ENCODE measurements around the gene CR1L. TPM values are rescaled to one million over a fixed set of nuclear protein-coding genes. Genes with fewer than 3 reads are reported as not detected.
A peak's percentile ranks its signal among the peaks of the same experiment; 100 is the strongest.
"Not testable (repeated sequence)": the region's sequence is repeated elsewhere in the genome, so short reads cannot be mapped to it uniquely, and the experiment has no call there.

CR1L gene
- total RNA-seq, 1 donor = not detected

DNA sequence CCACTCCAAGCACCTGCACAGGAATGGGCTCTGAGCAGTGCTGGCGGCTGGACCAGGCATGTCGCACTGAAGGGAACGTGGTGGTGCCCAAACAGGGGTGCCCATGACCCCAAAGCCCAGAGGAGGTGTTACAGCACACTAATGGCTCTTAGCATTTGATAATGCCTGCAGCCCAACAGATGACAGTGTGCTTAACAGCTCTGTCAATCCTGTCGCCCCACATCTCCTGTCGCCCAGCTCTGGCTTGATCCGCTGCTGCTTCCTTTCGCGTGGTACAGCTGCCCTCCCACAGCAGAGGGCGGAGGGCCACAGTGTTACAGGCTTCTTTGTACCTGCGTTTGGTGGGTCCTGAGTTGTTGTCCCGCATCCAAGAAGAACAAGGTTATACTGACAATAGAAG lies 32.2 kb upstream of the CR1L start:
- Histone ChIP-seq H3K36me3 (ENCODE audit: insufficient read depth, low read length) (no peaks in the 10 kb centered on the region), H3K27me3 (ENCODE audit: insufficient read depth, low read length) (no peaks in the 10 kb centered on the region), H3K4me2 (ENCODE audit: insufficient read depth, low read length) (no peak overlapping the region), H3K4me1 (ENCODE audit: insufficient read depth, low read length) (no peaks in the 10 kb centered on the region), H3K9me3 (ENCODE audit: low read depth, low read length) (no peaks in the 10 kb centered on the region), H3K27ac (ENCODE audit: low read depth, low read length) (no peak overlapping the region), H3K79me2 (ENCODE audit: insufficient read depth, low read length) (no peaks in the 10 kb centered on the region), H3K4me3 (ENCODE audit: insufficient read depth, low read length) (no peak overlapping the region), H4K20me1 (ENCODE audit: insufficient read depth, low read length) (no peaks in the 10 kb centered on the region), H2AFZ (ENCODE audit: low read length) (no peak overlapping the region)
- no peak for DNase-seq (ENCODE audit: insufficient read length, low spot score, missing footprints)
- TF ChIP-seq, protein P1, sequence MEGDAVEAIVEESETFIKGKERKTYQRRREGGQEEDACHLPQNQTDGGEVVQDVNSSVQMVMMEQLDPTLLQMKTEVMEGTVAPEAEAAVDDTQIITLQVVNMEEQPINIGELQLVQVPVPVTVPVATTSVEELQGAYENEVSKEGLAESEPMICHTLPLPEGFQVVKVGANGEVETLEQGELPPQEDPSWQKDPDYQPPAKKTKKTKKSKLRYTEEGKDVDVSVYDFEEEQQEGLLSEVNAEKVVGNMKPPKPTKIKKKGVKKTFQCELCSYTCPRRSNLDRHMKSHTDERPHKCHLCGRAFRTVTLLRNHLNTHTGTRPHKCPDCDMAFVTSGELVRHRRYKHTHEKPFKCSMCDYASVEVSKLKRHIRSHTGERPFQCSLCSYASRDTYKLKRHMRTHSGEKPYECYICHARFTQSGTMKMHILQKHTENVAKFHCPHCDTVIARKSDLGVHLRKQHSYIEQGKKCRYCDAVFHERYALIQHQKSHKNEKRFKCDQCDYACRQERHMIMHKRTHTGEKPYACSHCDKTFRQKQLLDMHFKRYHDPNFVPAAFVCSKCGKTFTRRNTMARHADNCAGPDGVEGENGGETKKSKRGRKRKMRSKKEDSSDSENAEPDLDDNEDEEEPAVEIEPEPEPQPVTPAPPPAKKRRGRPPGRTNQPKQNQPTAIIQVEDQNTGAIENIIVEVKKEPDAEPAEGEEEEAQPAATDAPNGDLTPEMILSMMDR (IDR thresholded peaks at IDR 0.05; ENCODE audit: extremely low read depth, low read depth, low read length) = no peak

DNA sequence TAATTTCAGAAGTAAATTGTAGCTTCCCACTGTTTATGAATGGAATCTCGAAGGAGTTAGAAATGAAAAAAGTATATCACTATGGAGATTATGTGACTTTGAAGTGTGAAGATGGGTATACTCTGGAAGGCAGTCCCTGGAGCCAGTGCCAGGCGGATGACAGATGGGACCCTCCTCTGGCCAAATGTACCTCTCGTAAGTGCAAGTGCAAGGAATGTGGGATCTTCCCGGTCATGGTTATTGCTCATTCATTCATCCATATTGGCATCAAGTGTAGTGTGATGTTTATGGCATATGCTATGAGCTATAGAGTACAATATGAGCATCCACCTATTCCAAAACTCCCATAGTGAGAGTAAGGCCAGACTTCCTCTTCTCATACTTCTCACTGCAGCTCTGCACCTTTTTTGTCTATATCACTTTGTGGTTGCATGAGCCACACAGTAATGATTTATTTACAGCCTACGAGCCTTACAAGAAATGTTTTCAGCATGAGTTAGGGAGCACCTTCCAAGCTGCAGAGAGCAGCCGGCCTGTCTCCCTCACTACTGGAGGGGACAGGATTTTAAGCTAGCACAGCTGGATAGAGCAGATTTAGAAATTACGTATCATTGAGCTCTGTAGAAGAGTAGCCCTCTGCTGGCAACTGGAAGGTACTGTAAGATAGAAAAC lies 24.9 kb upstream of the CR1L start:
- no peak overlapping the region for H3K27ac ChIP-seq (ENCODE audit: low read depth, low read length)
- H4K20me1 ChIP-seq (ENCODE audit: insufficient read depth, low read length) = no peaks in the 10 kb centered on the region
- H3K9me3 ChIP-seq (ENCODE audit: low read depth, low read length) = no peaks in the 10 kb centered on the region
- no peak overlapping the region for H2AFZ ChIP-seq (ENCODE audit: low read length)
- H3K36me3 ChIP-seq (ENCODE audit: insufficient read depth, low read length) = no peaks in the 10 kb centered on the region
- H3K79me2 ChIP-seq (ENCODE audit: insufficient read depth, low read length) = no peaks in the 10 kb centered on the region
- DNase-seq (ENCODE audit: insufficient read length, low spot score, missing footprints) = peak; percentile 41
- no peaks in the 10 kb centered on the region for H3K4me1 ChIP-seq (ENCODE audit: insufficient read depth, low read length)
- H3K27me3 ChIP-seq (ENCODE audit: insufficient read depth, low read length) = no peaks in the 10 kb centered on the region
- H3K4me3 ChIP-seq (ENCODE audit: insufficient read depth, low read length) = no peak overlapping the region
- TF ChIP-seq, protein P1 (IDR thresholded peaks at IDR 0.05; ENCODE audit: extremely low read depth, low read depth, low read length) = peak; percentile 72
- H3K4me2 ChIP-seq (ENCODE audit: insufficient read depth, low read length) = no peak overlapping the region

DNA sequence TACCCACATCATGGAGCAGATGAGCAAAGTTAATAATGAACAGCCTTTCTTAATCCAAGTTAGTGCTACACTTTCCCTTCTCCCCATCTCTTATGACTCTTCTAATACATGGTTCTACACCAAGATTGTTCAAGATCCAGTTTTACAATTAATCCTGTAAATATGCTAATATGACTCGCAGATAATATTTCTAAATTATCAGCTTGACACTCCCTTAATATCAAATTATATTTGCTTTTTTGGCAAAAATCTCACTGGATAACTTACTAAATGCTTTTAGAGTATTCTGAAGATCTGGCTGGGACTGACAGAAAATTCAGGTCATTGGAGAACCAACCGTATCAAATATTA lies 24.4 kb upstream of the CR1L start:
- Histone ChIP-seq H3K4me1 (ENCODE audit: insufficient read depth, low read length) (no peaks in the 10 kb centered on the region), H4K20me1 (ENCODE audit: insufficient read depth, low read length) (no peaks in the 10 kb centered on the region), H3K79me2 (ENCODE audit: insufficient read depth, low read length) (no peaks in the 10 kb centered on the region), H3K27me3 (ENCODE audit: insufficient read depth, low read length) (no peaks in the 10 kb centered on the region), H3K4me3 (ENCODE audit: insufficient read depth, low read length) (no peak overlapping the region), H3K9me3 (ENCODE audit: low read depth, low read length) (no peaks in the 10 kb centered on the region), H3K36me3 (ENCODE audit: insufficient read depth, low read length) (no peaks in the 10 kb centered on the region), H2AFZ (ENCODE audit: low read length) (no peak overlapping the region), H3K4me2 (ENCODE audit: insufficient read depth, low read length) (no peak overlapping the region), H3K27ac (ENCODE audit: low read depth, low read length) (no peak overlapping the region)
- DNase-seq (ENCODE audit: insufficient read length, low spot score, missing footprints) = no peak
- TF ChIP-seq, protein P1 (IDR thresholded peaks at IDR 0.05; ENCODE audit: extremely low read depth, low read depth, low read length) = no peak

DNA sequence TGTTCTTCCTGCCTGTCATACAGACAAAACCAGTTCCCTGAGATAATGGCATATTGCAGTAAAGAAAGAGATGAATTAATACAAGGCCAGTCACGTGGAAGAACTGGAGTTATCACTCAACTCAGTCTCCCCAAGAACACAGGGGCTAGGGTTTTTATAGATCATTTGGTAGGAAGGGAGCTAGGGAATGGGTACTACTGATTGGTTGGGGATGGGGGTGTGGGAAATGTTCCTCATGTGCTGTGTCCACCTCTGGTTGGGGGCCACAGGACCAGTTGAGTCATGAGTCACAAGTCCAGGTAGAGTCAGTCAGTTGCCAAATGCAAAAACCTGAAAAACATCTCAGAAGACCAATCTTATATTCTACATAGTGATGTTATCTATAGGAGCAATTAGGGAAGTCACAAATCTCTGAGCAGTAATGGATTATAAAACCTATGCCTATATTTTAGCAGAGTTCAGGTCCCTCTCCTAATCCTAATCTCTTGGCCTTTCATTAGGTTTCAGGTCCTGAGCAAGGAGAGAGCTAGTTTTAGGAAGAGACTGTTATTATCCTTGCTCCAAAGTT lies 19.3 kb upstream of the CR1L start:
- H3K4me2 ChIP-seq (ENCODE audit: insufficient read depth, low read length); H3K4me3 ChIP-seq (ENCODE audit: insufficient read depth, low read length); H4K20me1 ChIP-seq (ENCODE audit: insufficient read depth, low read length); H2AFZ ChIP-seq (ENCODE audit: low read length); DNase-seq (ENCODE audit: insufficient read length, low spot score, missing footprints); H3K36me3 ChIP-seq (ENCODE audit: insufficient read depth, low read length); H3K27ac ChIP-seq (ENCODE audit: low read depth, low read length); H3K27me3 ChIP-seq (ENCODE audit: insufficient read depth, low read length); H3K9me3 ChIP-seq (ENCODE audit: low read depth, low read length); H3K79me2 ChIP-seq (ENCODE audit: insufficient read depth, low read length); H3K4me1 ChIP-seq (ENCODE audit: insufficient read depth, low read length): not testable (repeated sequence)

Measured in osteoblast (primary cell).